Vagina (tissue), 2 donors: ENCODE data around the gene DAPK3.

Source experiments
- POLR2A ChIP-seq, 2 donors: fragments of 450-650 bp; IDR thresholded peaks; one replicate each; pipeline ENCODE4 v1.6.1; 2017; ENCODE audit warnings: antibody characterized with exemption in 2 of 2, mild to moderate bottlenecking in 2 of 2, moderate library complexity in 2 of 2
- POLR2AphosphoS5 ChIP-seq, 2 donors: sonication (generic); formaldehyde crosslinking; IDR thresholded peaks; one replicate each; pipeline ENCODE4 v1.9.0; 2017; ENCODE audit warnings: antibody characterized with exemption in 2 of 2, mild to moderate bottlenecking in 2 of 2, low read depth in 1 of 2; ENCODE audit not compliant: insufficient read depth in 1 of 2
- TF ChIP-seq, protein P1 (sequence below), 3 experiments: fragments of 450-650 bp in 2 of 3; fragments of 200-600 bp in 1 of 3; sonication (generic) in 1 of 3; IDR thresholded peaks; one replicate each; pipeline ENCODE4 v1.5.1; 2017 to 2019; ENCODE audit warnings: antibody characterized with exemption in 3 of 3, mild to moderate bottlenecking in 2 of 3, moderate library complexity in 2 of 3

DNA sequence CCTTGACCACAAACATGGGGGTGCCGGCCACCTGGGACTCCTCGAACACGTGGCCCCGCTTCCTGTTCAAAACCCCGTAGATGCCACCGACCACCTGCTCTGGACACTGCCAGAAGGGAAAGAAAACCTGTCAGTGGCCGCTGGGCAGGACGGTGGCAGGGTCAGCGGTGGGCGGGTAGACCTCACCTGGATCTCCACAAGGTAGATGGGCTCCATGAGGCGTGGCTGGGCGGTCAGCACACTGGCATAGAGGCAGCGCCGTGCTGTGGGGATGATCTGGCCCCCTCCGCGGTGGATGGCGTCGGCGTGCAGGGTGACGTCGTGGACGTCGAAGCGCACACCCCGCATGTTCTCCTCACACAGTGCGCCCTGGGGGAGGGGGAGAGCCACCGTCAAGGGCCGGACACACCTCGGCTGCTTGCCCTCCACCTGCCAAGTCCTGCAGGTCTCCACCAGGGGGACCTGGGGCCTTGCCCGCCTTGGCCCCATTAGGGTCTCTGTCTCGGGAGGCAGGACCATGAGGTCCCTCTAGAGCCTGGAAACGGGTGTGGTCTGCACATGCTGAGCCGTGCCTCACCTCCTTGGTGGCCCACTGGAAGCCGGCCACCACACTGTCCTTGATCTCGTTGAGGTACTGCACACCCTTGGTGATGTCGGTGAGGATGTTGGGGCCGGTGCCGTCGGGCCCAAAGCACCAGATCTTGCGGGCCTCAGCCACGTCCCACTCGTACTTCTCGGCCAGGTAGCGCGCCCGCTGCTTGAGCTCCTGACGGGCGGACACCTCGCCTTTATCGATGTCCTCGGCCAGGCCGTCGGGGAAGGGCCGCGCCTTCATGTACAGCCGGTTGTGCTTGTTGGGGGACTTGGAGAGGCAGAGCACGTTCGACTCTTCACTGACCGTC is 6.6 kb upstream of the DAPK3 start:
- TF ChIP-seq, protein P1, sequence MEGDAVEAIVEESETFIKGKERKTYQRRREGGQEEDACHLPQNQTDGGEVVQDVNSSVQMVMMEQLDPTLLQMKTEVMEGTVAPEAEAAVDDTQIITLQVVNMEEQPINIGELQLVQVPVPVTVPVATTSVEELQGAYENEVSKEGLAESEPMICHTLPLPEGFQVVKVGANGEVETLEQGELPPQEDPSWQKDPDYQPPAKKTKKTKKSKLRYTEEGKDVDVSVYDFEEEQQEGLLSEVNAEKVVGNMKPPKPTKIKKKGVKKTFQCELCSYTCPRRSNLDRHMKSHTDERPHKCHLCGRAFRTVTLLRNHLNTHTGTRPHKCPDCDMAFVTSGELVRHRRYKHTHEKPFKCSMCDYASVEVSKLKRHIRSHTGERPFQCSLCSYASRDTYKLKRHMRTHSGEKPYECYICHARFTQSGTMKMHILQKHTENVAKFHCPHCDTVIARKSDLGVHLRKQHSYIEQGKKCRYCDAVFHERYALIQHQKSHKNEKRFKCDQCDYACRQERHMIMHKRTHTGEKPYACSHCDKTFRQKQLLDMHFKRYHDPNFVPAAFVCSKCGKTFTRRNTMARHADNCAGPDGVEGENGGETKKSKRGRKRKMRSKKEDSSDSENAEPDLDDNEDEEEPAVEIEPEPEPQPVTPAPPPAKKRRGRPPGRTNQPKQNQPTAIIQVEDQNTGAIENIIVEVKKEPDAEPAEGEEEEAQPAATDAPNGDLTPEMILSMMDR (IDR thresholded peaks at IDR 0.05): no peak
- TF ChIP-seq POLR2AphosphoS5 (IDR thresholded peaks at IDR 0.05; ENCODE audit: insufficient read depth in 1 of 2, low read depth in 1 of 2) (no peak), POLR2A (IDR thresholded peaks at IDR 0.05) (no peak)
